ENCODE results near the gene PNISR.

- TF ChIP-seq POLR2A (IDR thresholded peaks at IDR 0.05): no peak
- TF ChIP-seq CTCF (IDR thresholded peaks at IDR 0.05): peak in 4 of 6 experiments; percentile 30 to 48 (median 36)
Measured at GRCh38 chr6:99425647-99426450, 741 bp upstream of the PNISR start.
